HG02852 (cell line): Measurements from ENCODE around the gene C1QTNF6.

Experiments used
- ATAC-seq: cut with Tn5 transposase; IDR thresholded peaks from one replicate; pipeline ENCODE4 v1.9.1; 2021; ENCODE audit warnings: mild to moderate bottlenecking, moderate library complexity; ENCODE audit not compliant: unreplicated experiment

C1QTNF6 gene

DNA sequence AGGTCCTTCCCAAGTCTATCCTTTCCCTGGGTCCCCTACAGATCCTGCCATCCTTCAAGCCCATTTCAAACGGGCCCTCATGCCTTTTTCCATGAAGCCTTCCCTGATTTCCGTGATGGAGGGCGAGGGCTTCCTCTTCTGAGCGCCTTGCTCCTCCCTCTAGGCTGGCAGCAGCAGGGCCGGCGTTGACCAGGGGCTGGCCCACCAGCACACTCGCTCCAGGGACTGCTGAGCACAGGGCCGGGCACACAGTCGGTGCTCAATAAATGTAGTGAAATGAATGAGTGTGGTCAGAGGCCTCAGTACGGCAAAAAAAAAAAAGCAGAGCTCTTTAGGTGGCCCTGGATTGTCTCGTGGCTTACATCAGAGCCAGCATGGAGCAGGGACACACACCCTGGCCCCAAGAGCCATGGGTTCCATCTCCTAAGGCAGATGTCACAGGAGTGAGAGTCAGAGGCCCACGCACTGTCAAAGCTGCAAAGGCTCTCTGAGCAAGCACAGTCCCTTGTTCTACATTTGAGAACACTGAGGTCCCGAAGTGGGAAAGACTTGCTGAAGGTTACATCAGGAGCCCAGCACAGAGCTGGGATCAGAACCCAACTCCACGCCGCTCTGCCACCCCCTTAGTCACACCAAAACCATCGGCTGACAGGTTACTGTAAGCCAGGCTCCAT lies 41.4 kb downstream of the C1QTNF6 start:
- ATAC-seq = no peak

DNA sequence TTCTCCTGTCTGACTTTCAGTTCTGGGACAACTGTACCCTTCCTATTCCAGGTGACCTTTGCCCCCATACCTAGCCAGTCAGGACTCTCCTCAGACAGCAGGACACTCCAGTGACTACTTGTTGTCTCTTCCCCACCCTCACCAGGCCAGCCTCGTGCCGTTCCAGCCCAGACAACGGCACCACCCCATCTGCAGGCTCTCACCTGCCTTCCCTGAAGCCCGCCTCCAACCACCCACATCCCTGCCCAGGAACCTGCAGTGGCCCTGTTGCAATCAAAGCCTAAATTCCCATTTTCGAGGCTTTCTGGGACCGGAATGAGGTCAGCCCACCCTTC lies 42.0 kb downstream of the C1QTNF6 start:
- ATAC-seq = no peak

DNA sequence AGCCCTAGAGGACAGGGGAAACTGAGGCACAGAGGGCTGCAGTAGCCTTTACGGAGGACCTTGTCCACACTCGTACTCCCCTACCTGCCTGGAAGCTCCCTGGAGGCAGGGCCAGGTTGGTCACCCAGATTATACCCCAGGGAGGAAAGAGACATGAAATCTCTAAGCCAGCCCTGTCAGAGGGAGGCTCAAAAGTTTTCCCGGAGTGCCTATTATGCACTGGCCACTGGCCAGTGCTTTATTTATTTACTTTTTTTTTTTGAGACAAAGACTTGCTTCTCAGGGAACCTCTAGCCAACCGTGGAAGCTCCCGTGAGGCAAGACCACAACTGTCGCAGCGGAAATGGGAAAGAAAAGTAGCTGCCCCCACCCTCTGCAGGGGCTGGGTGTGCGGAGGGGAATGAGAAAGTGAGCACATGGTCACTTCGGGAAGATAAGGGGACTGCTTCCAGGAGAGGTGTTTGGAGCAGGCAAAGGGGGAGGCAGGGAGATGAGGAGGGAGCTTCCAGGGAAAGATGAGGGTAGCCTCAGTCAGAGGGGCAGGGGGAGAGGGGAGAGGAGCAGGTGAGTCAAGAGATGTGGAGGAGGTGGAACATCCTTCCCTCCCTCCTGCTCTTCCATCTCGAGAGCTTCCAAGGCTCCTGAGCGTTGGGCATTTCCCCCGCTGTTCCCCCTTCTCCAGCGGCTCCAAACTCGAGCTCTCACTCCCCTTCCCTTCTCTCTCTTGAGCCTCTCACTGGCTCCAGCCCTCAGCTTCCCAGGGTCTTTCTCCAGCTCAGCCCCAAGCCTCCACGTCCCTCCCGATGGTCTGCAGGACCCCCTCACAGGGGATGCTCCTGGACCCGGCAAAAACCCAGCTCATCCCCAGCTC lies 42.6 kb downstream of the C1QTNF6 start:
- ATAC-seq = no peak

DNA sequence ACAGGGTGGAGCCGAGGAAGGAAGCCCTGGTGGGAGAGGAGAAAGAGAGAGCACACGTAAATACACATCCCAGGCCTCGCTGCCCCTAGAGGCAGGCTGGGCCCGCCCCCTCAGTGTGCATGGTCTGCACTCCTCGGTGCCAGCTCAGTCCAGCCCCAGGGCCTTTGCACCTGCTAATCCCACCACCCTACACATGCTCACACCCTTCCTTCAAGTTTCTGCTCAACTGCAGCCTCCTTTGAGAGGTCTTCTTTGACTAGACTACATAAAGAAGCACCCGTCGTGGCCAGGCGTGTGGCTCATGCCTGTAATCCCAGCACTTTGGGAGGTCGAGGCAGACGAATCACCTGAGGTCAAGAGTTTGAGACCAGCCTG lies 43.9 kb downstream of the C1QTNF6 start:
- ATAC-seq = no peak

DNA sequence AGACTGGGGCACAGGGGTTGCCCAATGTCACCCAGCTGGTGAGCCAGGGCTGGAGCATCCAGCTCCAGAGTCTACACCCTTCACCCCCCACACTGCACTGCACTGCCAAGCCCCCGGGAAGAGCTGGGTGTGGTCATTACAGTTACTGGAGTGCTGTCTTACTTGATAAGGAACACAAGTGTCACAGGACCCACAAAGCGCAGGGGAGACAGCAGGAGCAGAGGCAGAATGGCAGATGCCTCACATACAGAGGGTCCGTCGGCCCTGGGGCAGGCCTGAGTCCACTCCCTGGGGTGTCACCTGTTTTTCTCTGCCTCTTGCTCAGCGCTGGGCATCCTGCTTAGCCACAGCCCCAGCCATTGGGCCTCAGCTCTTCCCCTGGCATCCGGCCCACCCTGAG lies 46.1 kb downstream of the C1QTNF6 start:
- ATAC-seq = no peak

DNA sequence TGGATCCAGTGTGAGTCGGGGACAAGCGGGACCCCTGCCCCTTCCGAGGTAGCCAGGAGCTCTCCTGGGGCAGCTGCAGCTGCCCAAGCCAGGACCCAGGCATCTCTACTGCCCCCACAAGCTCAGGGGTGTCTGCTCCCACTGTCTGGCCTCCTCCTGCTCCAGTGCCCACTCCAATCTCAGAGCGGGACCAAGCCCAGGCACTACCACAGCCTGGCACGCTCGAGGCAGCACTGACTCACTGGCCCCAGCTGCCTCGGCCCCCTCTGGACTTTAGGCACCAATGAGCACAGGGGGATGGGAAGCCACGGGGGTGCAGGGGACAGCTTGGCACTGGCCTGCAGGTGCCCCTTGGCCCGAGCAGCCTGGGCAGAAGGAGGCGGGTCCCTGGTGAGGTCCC lies 46.6 kb downstream of the C1QTNF6 start:
- no peak for ATAC-seq

DNA sequence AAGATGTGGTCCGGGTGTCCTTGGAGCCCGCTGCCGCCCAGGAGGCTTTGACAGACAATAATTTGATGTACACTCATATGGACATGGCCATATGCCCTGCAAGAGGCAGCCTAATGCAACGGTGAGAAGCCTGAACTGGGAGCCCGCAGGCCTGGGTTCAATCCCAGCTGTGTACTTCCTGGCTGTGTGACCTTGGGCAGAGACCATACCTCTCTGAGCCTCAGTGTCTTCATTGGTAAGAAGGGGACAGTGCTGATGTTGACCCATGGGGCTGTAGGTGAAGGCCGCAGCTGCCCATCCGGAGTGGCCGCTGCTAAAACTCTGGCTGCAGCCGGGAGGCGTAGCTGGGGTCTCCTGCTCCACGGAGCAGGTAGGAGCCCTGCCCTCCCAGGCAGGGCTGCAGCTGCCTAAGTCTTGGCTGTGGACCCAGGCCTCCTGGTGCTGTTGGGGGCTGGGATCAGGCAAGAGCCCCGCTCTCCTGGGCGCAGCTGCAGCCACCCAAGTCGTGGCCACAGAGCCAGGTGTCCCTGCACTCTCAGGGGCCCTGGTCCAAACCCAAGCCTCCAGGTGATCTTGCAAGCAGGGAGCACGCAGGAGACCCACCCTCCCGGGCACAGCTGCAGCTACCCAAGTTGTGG lies 47.2 kb downstream of the C1QTNF6 start:
- no peak for ATAC-seq

DNA sequence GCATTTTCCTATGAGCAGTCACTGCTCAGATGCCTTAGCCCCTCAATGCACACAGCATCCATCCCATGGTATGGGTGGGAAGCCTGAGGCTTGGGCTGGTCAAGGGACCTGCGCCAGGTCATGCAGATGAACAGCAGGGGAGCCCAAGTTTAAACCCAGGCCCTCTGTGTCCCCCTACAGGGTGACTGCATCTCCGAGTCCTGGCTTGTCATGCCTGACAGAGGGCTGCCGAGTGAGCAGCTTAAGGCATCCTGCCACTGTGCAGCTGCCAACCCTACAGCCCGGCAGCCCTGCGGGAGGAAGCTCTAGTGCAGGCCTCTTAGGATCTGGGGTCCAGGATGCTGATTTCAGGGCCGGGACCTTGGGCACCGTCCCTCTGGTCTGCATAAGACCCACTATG lies 48.3 kb downstream of the C1QTNF6 start:
- no peak for ATAC-seq

DNA sequence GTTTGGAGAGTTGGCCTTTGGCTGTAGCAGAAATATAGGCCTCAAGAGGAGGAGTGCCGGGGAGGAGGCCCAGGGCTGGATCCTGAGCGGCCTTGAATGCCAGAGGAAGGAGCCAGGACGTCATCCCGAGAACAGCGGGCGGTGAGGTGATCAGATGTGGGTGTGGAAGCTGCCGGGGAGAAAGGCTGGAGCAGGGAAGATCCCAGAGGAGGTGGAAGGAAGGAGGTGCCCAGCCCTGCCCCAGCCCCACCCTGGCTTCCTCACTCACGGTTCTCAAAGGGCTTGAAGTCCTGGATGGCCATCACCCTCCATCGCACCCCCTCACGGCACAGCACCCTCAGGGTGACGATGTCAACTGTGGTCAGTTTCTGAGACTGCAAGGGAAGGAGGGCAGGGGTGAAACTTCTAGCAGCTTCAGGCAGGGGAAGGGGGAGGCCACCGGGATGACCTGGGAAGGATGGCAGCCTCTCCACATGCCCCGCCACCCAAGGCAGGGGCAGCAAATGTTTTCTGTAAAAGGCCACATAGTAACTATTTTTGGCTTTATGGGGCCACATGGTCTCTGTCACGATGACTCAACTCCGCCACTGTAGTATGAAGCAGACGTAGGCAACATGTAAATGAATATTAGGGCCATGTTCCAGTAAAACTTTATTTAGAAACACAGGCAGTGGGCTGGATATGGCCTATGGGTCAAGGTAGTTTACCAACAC lies 49.0 kb downstream of the C1QTNF6 start:
- no peak for ATAC-seq

DNA sequence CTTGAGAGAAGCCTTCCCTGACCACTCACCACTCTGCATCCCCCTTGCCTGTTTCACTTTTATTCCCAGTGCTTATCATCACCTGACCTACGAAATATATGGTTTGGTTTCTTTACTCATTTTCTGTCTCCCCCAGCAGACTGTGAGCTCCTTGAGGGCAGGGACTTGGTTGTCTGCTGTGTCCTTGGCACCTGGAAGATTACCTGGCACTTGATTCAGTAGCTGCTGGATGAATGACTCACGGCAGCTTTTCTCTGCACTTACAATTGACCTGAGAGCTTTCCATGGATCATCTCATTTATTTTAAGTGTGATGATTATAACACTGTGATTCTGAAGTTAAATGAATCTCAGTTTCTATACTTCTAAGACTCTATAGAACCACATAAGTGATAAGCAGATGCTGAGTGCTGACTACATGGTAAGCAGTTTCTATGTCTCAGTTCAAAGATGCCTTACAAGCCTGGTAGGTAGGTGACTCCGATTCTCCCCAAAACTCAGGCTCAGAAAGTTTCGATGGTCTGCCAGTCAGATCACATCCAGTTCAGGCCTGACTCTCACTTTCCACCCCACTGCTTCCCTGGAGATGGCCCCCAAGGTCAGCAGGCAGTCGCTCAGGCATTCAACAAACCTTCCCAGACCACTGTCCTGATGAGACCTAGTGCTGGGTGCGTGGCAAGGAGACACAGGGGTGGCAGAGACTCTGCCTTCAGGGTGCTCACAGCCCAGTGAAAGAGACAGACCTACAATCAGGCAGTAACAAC lies 50.0 kb downstream of the C1QTNF6 start:
- ATAC-seq = no peak

DNA sequence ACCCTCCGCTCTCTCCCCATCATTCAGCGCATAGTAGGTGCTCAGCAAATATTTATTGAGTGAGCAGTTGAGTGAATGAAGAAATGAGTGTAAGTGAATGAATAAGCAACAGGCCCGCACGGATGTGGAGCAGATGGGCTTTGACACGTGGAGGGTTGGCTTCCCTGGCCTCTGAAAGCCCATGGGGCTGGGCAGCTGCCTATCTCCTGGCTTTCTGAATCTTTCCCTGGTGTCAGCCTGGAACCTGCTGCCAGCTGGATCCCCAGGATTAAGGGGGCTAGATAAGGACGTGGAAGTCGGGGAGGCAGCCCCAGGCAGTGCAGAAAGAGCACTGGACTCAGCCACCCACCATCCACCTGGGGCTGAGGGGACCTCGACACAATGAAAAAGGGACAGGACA lies 50.9 kb downstream of the C1QTNF6 start:
- ATAC-seq = no peak

DNA sequence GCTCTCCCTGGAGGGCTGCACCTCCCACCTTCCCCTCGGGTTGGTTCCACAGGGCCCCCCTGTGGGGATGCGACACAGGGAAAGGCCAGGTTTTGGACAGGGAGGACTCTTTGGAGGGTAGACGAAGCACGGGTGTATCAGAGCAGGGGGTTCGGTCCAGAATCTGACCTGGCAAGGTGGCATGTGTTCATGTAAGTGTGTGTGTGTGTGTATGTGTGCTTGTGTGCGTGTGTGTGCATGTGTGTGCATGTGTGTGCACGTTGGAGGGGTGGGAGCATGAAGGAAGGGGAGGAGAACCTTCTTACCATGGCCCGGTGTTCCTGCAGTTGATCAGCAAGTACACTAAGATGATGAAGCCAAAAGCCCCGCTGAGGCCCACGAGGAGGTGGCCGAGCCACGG lies 53.0 kb downstream of the C1QTNF6 start:
- ATAC-seq = no peak

DNA sequence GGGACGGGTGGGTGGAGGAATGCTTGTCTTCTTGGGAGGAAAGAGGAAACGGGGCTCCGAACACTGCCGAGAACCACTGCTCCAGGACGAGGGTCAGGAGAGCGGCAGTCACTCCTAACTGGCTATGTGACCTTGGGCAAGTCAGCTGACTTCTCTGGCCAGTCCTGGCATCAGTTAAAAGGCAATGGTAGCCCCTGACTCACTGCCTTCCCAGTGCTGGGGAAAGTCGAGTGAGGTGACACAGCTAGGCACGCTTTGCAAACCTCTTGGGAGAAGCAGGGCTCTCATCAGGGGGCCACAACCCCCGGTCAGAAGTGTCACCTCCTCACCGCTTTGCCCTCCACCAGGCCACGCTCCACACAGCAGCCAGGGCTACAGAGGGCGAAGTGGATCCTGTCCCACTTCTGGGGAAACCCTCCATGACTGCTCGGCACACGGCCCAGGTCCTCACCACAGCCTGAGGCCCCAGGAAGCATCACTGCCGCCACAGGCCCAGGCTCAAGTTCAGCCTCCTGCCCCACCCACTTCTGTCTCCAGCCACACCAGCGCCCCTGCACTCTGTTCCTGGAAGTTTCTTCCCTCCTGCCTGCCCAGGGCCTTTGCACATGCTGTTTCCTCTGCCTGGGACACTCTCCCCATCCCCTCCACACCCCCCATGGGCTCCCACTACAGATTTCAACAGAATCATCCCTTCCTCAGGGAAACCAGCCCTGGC lies 54.6 kb downstream of the C1QTNF6 start:
- no peak for ATAC-seq

DNA sequence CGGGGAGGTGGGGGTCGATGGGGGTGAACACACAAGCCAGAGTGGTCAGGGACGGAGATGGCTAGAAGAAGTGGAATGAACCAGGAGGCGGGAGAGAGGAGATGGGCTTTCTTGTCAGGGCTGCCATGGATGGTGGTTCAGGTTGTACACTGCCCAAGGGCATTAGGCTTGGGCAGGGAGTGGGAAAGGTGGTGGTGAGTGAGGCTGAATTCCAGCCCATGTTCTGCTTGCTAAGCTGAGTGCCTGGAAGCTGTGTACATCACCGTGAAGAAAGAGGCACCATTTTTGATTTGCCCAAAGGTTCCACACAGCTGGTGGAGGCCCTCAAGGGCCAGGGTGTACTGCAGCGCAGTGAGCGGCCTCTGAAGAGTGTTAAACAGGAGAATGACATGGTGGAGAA lies 55.3 kb downstream of the C1QTNF6 start:
- no peak for ATAC-seq
